GM12872 (cell line): ENCODE measurements around the gene LMAN1L.

Experiments used
- CTCF ChIP-seq: IDR thresholded peaks from 3 replicates; pipeline ENCODE4 v1.5.1; 2011; ENCODE audit warnings: low read depth, mild to moderate bottlenecking, low read length, moderate library complexity; ENCODE audit not compliant: insufficient read depth

Gene LMAN1L

DNA sequence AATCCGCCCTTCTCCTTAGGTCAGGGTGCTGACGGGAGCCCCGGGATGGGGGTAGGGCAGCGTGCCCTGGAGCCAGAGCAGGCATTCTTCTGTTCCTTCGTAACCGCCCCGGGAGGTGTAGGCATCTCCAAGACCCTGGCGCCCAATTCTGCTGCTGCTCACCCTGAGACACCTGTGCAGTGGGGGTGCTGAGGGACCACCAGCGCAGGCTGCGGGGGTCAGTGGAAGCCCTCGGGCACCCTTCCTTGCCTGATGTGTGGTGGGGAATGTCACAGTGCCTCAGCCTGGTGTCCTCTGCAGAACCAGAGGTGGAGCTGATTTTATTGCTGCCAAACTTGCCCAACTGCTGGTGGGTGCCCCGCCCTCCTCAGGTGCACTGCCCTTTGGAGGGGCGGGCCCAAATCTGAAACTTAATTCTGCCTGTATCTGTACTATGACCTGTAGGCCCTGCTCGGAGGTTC is 23.4 kb upstream of the LMAN1L start:
- TF ChIP-seq CTCF, result no peak

DNA sequence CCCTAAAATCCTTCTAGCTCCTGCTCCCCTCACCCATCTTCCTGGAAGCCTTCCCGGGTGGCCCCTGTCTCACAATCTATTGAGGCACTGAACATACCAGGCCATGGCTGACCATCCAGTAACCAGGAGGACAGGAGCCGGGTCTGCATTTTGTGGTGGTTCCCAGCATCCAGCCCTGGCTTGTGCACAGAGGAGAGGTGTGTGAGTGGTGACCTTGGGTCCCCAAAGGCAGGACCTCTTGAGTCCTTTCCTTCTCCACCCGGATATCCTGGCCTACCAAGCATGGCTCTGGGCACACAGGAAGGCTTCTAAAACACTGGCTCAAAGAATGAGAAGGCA is 22.9 kb upstream of the LMAN1L start:
- TF ChIP-seq CTCF, result no peak

DNA sequence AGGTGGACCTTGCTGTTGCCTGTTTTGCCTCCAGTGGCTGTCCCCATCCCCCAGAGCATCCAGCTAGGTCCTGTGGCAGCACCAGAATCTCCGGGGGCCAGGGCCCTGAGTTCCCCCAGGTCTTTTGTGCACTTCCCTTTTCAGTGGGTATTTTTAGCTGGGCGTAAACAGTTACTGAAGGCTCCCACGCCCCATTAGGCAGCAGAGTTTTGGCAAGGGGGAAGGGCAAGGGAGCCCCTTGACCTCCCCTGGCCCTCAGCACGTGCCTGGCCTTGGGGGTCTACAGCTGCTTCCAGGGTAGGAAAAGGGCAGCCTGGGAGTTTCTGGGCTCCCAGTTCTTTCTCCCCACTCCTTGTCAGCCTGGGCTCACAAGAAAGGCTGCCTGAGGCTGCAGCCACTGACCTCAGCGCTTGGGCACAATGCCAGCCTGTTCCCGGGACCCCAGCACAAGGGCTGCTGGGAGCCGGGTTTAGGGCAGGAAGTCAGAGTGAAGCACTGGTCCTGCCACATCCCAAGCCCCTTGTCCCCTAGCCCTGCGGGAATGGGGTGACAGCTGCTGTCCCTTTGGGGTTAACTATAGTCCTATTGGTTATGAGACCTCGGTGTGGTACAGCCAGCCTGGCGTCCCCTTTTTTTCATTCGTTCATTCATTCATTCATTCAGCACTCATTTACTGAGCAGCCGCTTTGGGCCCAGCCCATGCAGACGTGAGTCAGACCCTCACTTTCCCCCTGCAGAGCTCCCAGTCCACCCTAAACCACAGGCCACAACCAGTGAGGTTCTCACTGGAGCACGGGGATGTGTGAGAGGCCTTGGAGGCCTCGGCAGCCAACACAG is 22.3 kb upstream of the LMAN1L start:
- no peak for TF ChIP-seq CTCF

GRCh38 chr15:74791007-74791406 is 21.6 kb upstream of the LMAN1L start:
- TF ChIP-seq CTCF, result no peak

GRCh38 chr15:74791667-74792066 is 21.0 kb upstream of the LMAN1L start:
- no peak for TF ChIP-seq CTCF

DNA sequence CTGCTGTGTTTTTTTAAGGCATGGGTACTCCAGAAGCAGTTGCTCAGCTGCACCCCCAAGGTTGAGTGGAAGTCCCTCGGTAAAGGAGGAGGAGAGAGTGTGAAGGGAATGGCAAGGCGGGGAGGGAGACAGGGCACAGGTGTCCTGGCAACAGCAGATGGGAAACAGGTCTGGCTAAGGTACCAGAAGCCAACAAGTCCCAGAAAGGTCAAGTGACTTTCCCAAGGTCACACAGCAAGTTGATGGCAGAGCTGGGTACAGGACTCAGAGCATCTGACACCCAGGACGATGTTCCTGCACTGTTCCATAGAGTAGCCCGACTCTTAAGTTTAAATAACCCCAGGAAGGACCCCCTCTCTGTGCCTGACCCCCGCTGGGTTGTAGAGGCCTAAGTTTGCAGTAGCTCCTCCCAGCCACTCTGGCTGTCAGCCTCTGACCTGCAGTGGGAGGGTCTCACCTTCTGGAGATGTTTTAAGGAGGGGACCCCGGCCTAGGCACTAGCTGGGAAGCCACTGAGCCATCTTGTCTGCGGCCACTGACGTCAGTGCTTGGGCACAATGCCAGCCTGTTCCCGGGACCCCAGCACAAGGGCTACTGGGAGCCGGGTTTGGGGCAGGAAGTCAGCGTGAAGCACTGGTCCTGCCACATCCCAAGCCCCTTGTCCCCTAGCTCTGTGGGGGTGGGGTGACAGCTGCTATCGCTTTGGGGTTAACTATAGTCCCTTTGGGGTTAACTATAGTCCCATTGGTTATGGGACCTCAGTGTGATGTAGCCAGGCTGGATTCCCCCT is 20.2 kb upstream of the LMAN1L start:
- TF ChIP-seq CTCF, result no peak

DNA sequence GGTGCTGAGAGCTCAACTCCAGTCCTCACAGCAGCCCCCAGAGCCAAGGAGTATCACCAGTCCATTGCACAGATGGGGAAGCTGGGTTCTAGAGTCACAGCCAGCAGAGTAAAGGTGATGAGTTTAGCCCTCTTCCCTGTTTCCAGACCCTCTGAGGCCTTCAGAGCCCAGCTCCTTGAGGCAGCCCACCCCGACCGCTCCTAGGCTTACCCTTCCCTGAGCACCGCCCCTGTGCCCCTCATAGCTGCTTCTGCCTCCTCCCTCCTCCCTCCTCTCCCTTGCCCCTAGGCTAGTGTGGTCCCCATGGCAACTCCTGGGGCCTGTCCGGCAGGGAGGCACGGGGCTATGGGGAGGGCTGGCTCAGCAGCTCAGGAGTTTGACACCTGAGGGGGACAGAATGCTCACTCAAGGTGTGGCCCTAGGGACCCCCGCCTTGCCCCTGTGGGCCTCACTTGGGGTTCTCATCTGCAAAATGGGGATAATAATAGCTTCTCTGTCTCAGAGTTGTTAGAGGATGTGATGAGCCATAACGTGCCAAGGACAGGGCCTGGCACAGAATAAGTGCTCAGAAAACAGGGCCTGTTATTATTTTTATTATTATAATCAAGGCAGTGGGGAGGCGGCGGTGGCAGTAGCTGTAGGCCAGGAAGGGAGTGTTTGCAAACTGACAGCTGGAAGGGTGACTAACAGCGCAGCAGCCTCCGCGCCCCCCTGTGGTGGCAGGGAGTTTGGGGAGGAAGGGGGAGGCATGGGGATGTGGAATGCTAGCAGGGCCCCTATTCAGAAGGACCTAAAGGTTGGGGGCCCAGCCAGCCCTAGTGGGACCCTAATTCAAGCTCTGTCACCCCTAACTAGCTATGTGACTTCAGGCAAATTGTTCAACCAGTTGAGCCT is 19.3 kb upstream of the LMAN1L start:
- TF ChIP-seq CTCF, result peak; percentile 80
